ENCODE results near the gene MPP7.

DNA sequence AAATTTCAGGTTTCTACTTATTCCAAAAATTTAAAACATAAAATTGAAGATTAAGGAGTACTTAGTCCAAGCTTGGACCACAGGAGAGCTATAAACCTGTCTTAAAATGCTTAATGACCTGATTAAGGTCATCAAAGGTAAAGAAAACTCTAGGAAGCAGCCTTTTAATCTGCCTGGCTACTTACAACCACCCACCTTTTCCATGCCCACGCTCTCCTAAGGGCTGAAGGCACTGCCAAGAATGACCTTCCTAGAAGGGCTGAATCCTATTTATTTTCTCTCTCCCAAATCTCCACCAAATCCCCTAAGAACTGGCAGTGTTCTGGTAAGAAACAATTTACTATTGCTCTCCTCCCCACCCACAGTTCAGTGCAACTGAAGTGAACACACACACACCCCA lies 6.8 kb downstream of the MPP7 start:
- TF ChIP-seq POLR2A (IDR thresholded peaks at IDR 0.05) (no peak), EP300 (IDR thresholded peaks at IDR 0.05) (no peak), POLR2AphosphoS5 (IDR thresholded peaks at IDR 0.05) (no peak)
- TF ChIP-seq, protein P1, sequence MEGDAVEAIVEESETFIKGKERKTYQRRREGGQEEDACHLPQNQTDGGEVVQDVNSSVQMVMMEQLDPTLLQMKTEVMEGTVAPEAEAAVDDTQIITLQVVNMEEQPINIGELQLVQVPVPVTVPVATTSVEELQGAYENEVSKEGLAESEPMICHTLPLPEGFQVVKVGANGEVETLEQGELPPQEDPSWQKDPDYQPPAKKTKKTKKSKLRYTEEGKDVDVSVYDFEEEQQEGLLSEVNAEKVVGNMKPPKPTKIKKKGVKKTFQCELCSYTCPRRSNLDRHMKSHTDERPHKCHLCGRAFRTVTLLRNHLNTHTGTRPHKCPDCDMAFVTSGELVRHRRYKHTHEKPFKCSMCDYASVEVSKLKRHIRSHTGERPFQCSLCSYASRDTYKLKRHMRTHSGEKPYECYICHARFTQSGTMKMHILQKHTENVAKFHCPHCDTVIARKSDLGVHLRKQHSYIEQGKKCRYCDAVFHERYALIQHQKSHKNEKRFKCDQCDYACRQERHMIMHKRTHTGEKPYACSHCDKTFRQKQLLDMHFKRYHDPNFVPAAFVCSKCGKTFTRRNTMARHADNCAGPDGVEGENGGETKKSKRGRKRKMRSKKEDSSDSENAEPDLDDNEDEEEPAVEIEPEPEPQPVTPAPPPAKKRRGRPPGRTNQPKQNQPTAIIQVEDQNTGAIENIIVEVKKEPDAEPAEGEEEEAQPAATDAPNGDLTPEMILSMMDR (IDR thresholded peaks at IDR 0.05): no peak

Data from suprapubic skin (tissue), 4 donors.